Liver (tissue), 9 donors: ENCODE data around the gene MOB1A. TPM values are rescaled to one million over a fixed set of nuclear protein-coding genes. Genes with fewer than 3 reads are reported as not detected.

Experiments
- DNase-seq: peaks from one replicate; pipeline ENCODE4 v3.0.0-alpha.2; 2017; ENCODE audit warnings: low spot score
- H3K27ac ChIP-seq, 2 donors: one replicate each; pipeline ENCODE4 v1.7.0; 2013; ENCODE audit warnings: inconsistent platforms in 2 of 2, low read length in 2 of 2, control low read depth in 1 of 2, low read depth in 1 of 2, mild to moderate bottlenecking in 1 of 2
- H3K27me3 ChIP-seq, 4 donors: one replicate each; pipeline versions ENCODE4 v1.6.1 to v1.7.0; 2013; ENCODE audit warnings: low read length in 3 of 4, inconsistent platforms in 1 of 4, mild to moderate bottlenecking in 1 of 4, moderate library complexity in 1 of 4; ENCODE audit not compliant: control insufficient read depth in 4 of 4, insufficient read depth in 4 of 4
- H3K36me3 ChIP-seq, 4 donors: one replicate each; pipeline versions ENCODE4 v1.6.1 to v1.7.0; 2013; ENCODE audit warnings: low read length in 3 of 4, mild to moderate bottlenecking in 3 of 4, low read depth in 1 of 4, moderate library complexity in 1 of 4; ENCODE audit not compliant: control insufficient read depth in 4 of 4, insufficient read depth in 3 of 4
- H3K4me1 ChIP-seq, 4 donors: one replicate each; pipeline versions ENCODE4 v1.6.1 to v1.7.0; 2013; ENCODE audit warnings: low read length in 3 of 4, mild to moderate bottlenecking in 3 of 4, moderate library complexity in 1 of 4; ENCODE audit not compliant: control insufficient read depth in 4 of 4, insufficient read depth in 4 of 4
- H3K4me3 ChIP-seq, 3 donors: one replicate each; pipeline versions ENCODE4 v1.6.1 to v1.7.0; 2013; ENCODE audit warnings: low read length in 3 of 3, control low read depth in 1 of 3, low read depth in 1 of 3, mild to moderate bottlenecking in 1 of 3
- H3K9ac ChIP-seq, 2 donors: one replicate each; pipeline ENCODE4 v1.7.0; 2013; ENCODE audit warnings: low read length in 2 of 2, mild to moderate bottlenecking in 2 of 2, moderate library complexity in 2 of 2, control low read depth in 1 of 2, low read depth in 1 of 2
- H3K9me3 ChIP-seq, 4 donors: one replicate each; pipeline versions ENCODE4 v1.6.1 to v1.7.0; 2013; ENCODE audit warnings: low read length in 3 of 4; ENCODE audit not compliant: control insufficient read depth in 4 of 4
- CTCF ChIP-seq: fragments of 150-350 bp; IDR thresholded peaks from 2 replicates; pipeline ENCODE4 v1.5.1; 2017; ENCODE audit warnings: improper control_type of control experiment, low read depth, low read length; ENCODE audit not compliant: missing input control
- EGR1 ChIP-seq, 2 donors: IDR thresholded peaks; 2 replicates each; pipeline ENCODE4 v1.6.1; 2016 to 2018; ENCODE audit warnings: antibody characterized with exemption in 2 of 2, low read depth in 2 of 2
- FOXA2 ChIP-seq: IDR thresholded peaks from 2 replicates; pipeline ENCODE4 v1.6.1; 2016; ENCODE audit warnings: antibody characterized with exemption
- GABPA ChIP-seq, 2 donors: IDR thresholded peaks in 1 of 2; conservative IDR thresholded peaks in 1 of 2; 2 replicates each; pipeline ENCODE4 v1.6.1; 2016; ENCODE audit warnings: antibody characterized with exemption in 2 of 2, mild to moderate bottlenecking in 1 of 2, moderate library complexity in 1 of 2
- HNF4G ChIP-seq: IDR thresholded peaks from 2 replicates; pipeline ENCODE4 v1.6.1; 2016; ENCODE audit warnings: antibody characterized with exemption
- JUND ChIP-seq, 2 donors: IDR thresholded peaks; 2 replicates each; pipeline ENCODE4 v1.6.1; 2016; ENCODE audit warnings: antibody characterized with exemption in 2 of 2
- MAX ChIP-seq: IDR thresholded peaks from 2 replicates; pipeline ENCODE4 v1.6.1; 2016; ENCODE audit warnings: antibody characterized with exemption
- NR2F2 ChIP-seq: IDR thresholded peaks from 2 replicates; pipeline ENCODE4 v1.6.1; 2016; ENCODE audit warnings: antibody characterized with exemption
- RAD21 ChIP-seq, 2 donors: IDR thresholded peaks; 2 replicates each; pipeline ENCODE4 v1.6.1; 2016; ENCODE audit warnings: antibody characterized with exemption in 2 of 2, mild to moderate bottlenecking in 2 of 2
- RXRA ChIP-seq, 2 donors: IDR thresholded peaks; 2 replicates each; pipeline ENCODE4 v1.6.1; 2017 to 2018; ENCODE audit warnings: antibody characterized with exemption in 2 of 2, mild to moderate bottlenecking in 1 of 2
- SP1 ChIP-seq: IDR thresholded peaks from 2 replicates; pipeline ENCODE4 v1.6.1; 2018; ENCODE audit warnings: antibody characterized with exemption, mild to moderate bottlenecking
- YY1 ChIP-seq: IDR thresholded peaks from 2 replicates; pipeline ENCODE4 v1.6.1; 2016; ENCODE audit warnings: antibody characterized with exemption, mild to moderate bottlenecking
- WGBS: extraction: QIAGEN DNeasy Blood & Tissue Kit; methylation state at CpG from one replicate; pipeline ENCODE4 v1.1.7; 2013; 5-methylcytosine and 5-hydroxymethylcytosine counted together
- polyA plus RNA-seq, 2 donors: library from polyadenylated mRNA; stranded (reverse) in 1 of 2; unstranded in 1 of 2; fragments of 200-250 nt in 1 of 2; fragments of >200 nt in 1 of 2; fragmentation: Nextera tagmentation in 1 of 2; extraction: Ambion mirVana in 1 of 2; gene quantifications; one replicate each; pipeline versions ENCODE4 v1.2.1 to v1.2.3, GENCODE V29; 2013 to 2015
- total RNA-seq, 2 donors: library from RNA; depleted of rRNA; stranded (reverse); fragments of >200 nt; gene quantifications; one replicate each; pipeline ENCODE4 v1.2.3, GENCODE V29; 2014
- TF ChIP-seq, protein P1 (sequence below): IDR thresholded peaks from 2 replicates; pipeline ENCODE4 v1.6.1; 2016; ENCODE audit warnings: antibody characterized with exemption
- TF ChIP-seq, protein P2 (sequence below): IDR thresholded peaks from 2 replicates; pipeline ENCODE4 v1.6.1; 2016; ENCODE audit warnings: antibody characterized with exemption, mild to moderate bottlenecking
- TF ChIP-seq, protein P3 (sequence below): IDR thresholded peaks from 2 replicates; pipeline ENCODE4 v1.6.1; 2016; ENCODE audit warnings: antibody characterized with exemption
- donor health status: healthy.
- donor health status: healthy.
- donor health status: healthy.
- donor health status: healthy.
- donor health status: healthy.

Gene MOB1A
- total and polyA plus RNA-seq, 4 donors: 15.5 to 44.7 (median 23.0) TPM

GRCh38 chr2:74152954-74153353, 25.7 kb downstream of the MOB1A start (continued):
- TF ChIP-seq CTCF: no peak
- TF ChIP-seq EGR1 (IDR thresholded peaks at IDR 0.05; ENCODE audit: low read depth in 2 of 2): no peak
- no peak for TF ChIP-seq MAX
- TF ChIP-seq, protein P1, sequence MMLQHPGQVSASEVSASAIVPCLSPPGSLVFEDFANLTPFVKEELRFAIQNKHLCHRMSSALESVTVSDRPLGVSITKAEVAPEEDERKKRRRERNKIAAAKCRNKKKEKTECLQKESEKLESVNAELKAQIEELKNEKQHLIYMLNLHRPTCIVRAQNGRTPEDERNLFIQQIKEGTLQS: no peak
- TF ChIP-seq RAD21 (IDR thresholded peaks at IDR 0.05): no peak
- TF ChIP-seq NR2F2: no peak
- no peak for TF ChIP-seq GABPA (IDR thresholded peaks at IDR 0.05 in 1 of 2, conservative IDR thresholded peaks at IDR 0.05 in 1 of 2)

DNA sequence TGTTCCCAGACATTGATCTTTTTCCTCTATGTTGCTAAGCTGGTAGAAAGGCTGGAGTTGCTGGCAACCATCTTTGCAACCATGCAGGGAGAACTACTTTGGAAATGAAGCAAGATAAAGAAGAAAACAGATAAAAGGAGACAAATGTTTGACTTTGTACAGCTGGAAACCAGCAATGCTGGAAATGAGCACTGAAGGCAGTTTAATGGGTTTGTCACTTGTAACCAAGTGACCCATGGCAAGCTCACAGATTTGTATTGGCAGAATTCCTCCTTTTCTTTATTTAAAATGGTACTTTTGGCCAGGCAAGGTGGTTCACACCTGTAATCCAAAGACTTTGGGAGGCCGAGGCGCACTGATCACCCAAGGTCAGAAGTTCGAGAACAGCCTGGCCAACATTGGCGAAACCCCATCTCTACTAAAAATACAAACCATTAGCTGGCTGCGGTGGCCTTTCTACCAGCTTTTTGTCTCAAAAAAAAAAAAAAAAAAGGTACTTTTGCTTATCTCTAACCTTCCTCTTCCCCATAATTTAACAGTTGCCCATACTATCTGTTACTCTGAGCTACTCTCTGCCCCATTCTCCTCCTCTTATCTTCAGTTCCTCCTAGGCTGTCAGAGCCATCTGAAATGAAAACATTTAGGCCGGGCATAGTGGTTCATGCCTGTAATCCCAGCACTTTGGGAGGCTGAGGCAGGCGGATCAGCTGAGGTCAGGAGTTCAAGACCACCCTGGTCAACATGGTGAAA, 28.9 kb downstream of the MOB1A start:
- Histone ChIP-seq H3K4me1 (peaks cover 5 to 16% (median 11%) of the 10 kb centered on the region in 4 donors), H3K27ac (no peak overlapping the region), H3K9ac (no peak overlapping the region), H3K36me3 (peaks cover 4 to 10% (median 6%) of the 10 kb centered on the region in 4 donors), H3K4me3 (no peak overlapping the region), H3K9me3 (no peaks in the 10 kb centered on the region), H3K27me3 (no peaks in the 10 kb centered on the region)
- TF ChIP-seq NR2F2: no peak
- no peak for TF ChIP-seq JUND (IDR thresholded peaks at IDR 0.05)
- no peak for TF ChIP-seq EGR1 (IDR thresholded peaks at IDR 0.05; ENCODE audit: low read depth in 2 of 2)
- TF ChIP-seq FOXA2: no peak
- no peak for TF ChIP-seq CTCF
- no peak for TF ChIP-seq YY1
- TF ChIP-seq GABPA (IDR thresholded peaks at IDR 0.05 in 1 of 2, conservative IDR thresholded peaks at IDR 0.05 in 1 of 2): no peak
- no peak for TF ChIP-seq HNF4G
- TF ChIP-seq RXRA (IDR thresholded peaks at IDR 0.05): no peak
- DNase-seq: no peak
- WGBS: 86% methylated on average over 7 of the region's 7 CpGs

DNA sequence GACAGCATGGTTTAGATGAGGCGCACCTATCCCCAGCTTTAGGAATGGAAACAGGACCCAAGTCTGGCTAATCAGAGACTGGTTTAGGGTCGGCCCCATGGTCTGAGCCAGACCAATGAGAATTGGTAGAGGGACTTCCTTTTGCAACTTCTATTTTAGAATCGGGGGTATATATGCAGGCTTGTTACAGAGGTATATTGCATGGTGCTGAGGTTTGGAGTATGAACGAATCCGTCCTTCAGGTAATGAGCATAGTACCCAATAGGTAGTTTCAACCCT, 29.5 kb downstream of the MOB1A start:
- H3K36me3 ChIP-seq: peaks cover 4 to 7% (median 6%) of the 10 kb centered on the region in 4 donors
- 91% methylated on average over 5 of the region's 5 CpGs for WGBS
- TF ChIP-seq, protein P1: no peak
- no peak for TF ChIP-seq FOXA2
- TF ChIP-seq GABPA (IDR thresholded peaks at IDR 0.05 in 1 of 2, conservative IDR thresholded peaks at IDR 0.05 in 1 of 2): no peak
- TF ChIP-seq CTCF: no peak
- TF ChIP-seq EGR1 (IDR thresholded peaks at IDR 0.05; ENCODE audit: low read depth in 2 of 2): no peak
- no peak for TF ChIP-seq RAD21 (IDR thresholded peaks at IDR 0.05)
- TF ChIP-seq HNF4G: no peak
- TF ChIP-seq, protein P2, sequence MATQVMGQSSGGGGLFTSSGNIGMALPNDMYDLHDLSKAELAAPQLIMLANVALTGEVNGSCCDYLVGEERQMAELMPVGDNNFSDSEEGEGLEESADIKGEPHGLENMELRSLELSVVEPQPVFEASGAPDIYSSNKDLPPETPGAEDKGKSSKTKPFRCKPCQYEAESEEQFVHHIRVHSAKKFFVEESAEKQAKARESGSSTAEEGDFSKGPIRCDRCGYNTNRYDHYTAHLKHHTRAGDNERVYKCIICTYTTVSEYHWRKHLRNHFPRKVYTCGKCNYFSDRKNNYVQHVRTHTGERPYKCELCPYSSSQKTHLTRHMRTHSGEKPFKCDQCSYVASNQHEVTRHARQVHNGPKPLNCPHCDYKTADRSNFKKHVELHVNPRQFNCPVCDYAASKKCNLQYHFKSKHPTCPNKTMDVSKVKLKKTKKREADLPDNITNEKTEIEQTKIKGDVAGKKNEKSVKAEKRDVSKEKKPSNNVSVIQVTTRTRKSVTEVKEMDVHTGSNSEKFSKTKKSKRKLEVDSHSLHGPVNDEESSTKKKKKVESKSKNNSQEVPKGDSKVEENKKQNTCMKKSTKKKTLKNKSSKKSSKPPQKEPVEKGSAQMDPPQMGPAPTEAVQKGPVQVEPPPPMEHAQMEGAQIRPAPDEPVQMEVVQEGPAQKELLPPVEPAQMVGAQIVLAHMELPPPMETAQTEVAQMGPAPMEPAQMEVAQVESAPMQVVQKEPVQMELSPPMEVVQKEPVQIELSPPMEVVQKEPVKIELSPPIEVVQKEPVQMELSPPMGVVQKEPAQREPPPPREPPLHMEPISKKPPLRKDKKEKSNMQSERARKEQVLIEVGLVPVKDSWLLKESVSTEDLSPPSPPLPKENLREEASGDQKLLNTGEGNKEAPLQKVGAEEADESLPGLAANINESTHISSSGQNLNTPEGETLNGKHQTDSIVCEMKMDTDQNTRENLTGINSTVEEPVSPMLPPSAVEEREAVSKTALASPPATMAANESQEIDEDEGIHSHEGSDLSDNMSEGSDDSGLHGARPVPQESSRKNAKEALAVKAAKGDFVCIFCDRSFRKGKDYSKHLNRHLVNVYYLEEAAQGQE: no peak
- TF ChIP-seq SP1: no peak
- TF ChIP-seq RXRA (IDR thresholded peaks at IDR 0.05): no peak
- TF ChIP-seq, protein P3, sequence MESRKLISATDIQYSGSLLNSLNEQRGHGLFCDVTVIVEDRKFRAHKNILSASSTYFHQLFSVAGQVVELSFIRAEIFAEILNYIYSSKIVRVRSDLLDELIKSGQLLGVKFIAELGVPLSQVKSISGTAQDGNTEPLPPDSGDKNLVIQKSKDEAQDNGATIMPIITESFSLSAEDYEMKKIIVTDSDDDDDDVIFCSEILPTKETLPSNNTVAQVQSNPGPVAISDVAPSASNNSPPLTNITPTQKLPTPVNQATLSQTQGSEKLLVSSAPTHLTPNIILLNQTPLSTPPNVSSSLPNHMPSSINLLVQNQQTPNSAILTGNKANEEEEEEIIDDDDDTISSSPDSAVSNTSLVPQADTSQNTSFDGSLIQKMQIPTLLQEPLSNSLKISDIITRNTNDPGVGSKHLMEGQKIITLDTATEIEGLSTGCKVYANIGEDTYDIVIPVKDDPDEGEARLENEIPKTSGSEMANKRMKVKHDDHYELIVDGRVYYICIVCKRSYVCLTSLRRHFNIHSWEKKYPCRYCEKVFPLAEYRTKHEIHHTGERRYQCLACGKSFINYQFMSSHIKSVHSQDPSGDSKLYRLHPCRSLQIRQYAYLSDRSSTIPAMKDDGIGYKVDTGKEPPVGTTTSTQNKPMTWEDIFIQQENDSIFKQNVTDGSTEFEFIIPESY: no peak
- no peak for TF ChIP-seq YY1

More for the DNA sequence above, 29.5 kb downstream of the MOB1A start:
- Histone ChIP-seq H3K9me3 (no peaks in the 10 kb centered on the region), H3K4me1 (peaks cover 5 to 16% (median 11%) of the 10 kb centered on the region in 4 donors), H3K4me3 (no peak overlapping the region), H3K9ac (no peak overlapping the region), H3K27ac (no peak overlapping the region), H3K27me3 (no peaks in the 10 kb centered on the region)
- no peak for DNase-seq
